SHP77 (cell line): ENCODE data around the gene PDE10A.
"Not testable (repeated sequence)": the region's sequence is repeated elsewhere in the genome, so short reads cannot be mapped to it uniquely, and the experiment has no call there.

Experiments
- DNase-seq, 2 experiments: peaks; one replicate each; lab custom pipeline; 2025; lab: John Stamatoyannopoulos, UW

The PDE10A gene

DNA sequence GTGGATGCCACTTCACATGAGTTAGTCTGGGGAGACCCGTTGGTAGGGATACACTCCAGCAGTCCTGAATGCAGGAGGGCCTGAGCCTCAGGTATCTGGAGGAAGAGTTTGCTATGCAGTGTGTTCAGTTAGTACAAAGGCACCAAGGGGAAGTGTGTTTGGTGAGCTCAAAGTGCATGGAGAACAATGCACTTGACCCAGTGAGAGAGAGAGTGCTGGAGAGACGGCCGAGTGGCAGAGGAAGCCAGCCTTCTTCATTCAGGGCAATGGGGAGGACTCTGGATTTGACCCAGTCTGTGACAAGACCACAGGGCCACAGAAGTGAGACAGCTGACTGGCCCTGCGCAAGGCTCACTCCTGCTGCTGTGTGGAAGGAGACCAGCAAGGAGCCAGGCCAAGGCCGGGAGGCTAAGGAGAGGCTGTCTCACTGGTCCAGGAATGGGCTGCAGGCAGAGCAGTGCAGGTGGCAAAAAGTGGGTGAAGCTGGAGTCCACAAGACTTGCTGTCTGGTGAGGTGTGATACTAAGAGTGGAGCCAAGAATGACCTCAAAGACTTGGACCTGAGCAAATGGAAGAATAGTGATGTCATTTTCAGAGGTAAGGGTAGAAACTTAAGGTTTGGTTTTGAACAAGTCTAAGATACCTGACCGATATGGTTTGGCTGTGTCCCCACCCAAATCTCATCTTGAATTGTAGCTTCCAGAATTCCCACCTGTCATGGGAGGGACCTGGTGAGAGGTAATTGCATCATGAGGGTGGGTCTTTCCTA is 38.0 kb downstream of the PDE10A start:
- no peak for DNase-seq

DNA sequence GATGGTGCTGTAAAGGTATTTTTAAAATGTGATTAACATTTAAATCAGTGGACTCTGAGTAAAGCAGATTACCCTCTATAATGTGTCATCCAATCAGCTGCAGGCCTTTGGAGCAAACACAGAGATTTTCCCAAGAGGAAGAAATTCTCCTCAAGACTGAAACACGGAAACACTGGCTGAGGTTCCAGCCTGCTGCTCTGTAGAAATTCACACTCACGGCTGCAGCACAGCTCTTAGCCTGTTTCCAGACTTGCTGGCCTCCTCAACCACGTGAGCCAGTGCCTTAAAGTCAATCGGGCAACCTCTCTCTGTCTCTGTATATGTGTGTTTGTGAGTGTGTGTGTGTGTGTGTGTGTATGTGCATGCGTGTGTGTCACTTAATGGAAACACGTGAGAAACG is 41.1 kb downstream of the PDE10A start:
- DNase-seq = no peak

DNA sequence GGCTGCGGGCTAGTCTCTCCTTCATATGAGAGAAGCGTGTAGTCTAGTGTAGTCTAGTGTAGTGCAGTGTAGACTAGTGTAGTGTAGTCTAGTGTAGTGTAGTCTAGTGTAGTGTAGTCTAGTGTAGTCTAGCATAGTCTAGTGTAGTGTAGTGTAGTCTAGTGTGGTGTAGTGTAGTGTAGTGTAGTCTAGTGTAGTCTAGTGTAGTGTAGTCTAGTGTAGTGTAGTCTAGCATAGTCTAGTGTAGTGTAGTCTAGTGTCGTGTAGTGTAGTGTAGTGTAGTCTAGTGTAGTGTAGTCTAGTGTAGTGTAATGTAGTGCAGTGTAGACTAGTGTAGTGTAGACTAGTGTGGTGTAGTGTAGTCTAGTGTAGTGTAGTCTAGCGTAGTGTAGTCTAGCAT is 44.1 kb downstream of the PDE10A start:
- not testable (repeated sequence) for DNase-seq

DNA sequence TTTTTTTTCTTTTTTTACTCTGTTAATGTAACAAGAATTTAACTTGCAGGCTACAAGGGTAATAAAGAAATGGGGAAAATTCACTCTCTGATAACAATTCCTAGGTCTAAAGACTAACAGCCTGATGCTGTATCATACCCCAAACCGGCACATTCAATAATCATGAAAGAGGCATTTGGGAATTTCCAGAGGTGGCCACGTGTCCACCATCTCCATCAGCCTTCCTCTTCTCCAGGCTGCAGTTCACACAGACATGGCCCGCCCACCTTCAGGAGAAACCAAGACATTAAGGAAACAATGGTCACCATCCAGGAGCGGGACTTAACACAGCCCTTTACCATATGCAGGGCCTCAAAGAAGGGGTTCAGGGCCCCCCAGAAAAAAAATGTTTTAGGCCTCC is 44.8 kb downstream of the PDE10A start:
- no peak for DNase-seq

DNA sequence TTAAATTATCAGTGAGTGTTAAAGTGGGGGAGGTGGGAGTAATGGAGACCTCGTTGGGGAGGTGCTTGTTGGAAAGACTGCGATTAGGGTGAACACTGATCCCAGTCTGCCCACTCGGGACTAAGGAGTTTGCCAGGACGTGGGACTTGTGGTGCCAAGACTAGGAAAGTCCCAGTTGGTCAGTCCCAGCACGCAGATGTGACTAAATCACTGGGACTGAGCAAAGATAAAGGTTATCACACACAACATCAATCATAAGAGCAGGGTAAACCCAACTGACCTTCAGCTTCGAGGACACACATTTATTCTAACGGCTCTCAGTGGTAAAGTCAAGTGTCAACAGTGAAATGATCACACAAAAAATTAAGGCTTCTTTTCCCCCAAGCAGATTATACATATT is 45.5 kb downstream of the PDE10A start:
- DNase-seq = no peak

DNA sequence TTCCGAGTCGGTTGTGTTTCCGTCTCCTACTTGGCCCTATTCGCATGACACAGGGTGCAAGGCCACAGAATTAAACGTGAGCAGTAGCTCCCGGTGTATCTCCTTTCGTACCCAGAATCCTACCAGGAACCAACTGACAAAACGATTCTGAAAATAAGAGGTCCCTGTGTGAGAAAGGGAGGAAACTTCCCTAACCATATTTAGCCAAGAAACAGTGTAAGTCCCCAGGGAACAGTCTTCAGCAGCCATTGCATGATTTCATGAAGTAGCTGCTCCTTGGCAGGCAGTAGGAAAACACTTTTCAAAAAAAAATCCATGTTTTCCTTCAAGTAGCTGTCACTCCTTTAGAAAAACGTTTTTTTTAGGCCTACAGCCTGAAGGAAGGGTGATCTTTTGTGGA is 46.9 kb downstream of the PDE10A start:
- DNase-seq = no peak

DNA sequence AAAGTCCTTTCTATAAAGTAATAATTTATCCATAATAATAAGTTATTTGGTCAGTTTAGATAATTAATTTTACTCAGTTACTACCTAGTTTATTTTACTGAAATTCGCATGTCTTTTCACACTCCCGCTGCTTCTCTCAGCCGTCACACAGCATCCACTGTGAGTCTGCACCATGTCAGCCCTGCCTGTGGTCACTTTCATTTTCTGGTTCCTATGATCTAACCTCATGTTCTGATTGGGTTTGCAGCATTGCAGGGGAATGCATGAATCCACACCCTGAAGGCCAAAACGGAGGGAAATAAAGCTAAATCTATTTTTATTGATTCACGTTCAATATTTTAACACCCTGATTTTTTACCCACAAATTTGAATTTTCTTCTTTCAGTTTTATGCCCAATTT is 47.4 kb downstream of the PDE10A start:
- no peak for DNase-seq

DNA sequence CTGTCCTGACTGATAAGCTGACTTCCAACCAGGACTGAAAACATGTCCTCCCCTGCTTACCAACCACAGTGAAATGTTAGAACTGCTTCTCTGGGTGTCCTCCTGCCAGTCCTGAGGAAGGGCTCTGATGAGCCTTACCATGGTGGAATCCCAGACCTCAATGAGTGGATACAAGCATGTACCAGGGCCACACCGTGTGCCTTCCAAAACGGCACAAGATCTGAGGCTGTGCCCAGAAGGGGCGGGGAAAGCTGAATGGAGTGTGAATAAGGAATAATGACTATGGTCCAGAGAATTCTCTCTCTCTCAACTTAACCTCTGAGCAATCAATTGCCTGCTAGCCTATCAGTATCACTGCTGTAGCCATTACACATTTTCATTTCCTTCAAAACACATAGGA is 51.7 kb downstream of the PDE10A start:
- DNase-seq = no peak

DNA sequence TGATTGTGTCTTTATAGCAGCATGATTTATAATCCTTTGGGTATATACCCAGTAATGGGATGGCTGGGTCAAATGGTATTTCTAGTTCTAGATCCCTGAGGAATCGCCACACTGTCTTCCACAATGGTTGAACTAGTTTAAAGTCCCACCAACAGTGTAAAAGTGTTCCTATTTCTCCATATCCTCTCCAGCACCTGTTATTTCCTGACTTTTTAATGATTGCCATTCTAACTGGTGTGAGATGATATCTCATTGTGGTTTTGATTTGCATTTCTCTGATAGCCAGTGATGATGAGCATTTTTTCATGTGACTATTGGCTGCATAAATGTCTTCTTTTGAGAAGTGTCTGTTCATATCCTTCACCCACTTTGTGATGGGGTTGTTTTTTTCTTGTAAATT is 54.5 kb downstream of the PDE10A start:
- not testable (repeated sequence) for DNase-seq

DNA sequence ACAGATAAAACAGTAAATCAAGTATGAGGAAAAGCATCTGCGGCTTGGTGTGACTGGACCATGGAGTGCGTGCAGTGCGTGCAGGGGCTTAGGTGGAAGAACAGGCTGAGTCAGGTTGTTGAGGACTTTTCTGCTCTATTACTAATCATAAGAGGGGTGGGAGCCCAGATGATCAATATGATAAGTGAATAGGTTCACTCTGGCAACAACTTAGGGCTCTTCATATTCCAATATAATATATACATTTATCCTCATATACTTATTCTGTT is 56.4 kb downstream of the PDE10A start:
- no peak for DNase-seq

DNA sequence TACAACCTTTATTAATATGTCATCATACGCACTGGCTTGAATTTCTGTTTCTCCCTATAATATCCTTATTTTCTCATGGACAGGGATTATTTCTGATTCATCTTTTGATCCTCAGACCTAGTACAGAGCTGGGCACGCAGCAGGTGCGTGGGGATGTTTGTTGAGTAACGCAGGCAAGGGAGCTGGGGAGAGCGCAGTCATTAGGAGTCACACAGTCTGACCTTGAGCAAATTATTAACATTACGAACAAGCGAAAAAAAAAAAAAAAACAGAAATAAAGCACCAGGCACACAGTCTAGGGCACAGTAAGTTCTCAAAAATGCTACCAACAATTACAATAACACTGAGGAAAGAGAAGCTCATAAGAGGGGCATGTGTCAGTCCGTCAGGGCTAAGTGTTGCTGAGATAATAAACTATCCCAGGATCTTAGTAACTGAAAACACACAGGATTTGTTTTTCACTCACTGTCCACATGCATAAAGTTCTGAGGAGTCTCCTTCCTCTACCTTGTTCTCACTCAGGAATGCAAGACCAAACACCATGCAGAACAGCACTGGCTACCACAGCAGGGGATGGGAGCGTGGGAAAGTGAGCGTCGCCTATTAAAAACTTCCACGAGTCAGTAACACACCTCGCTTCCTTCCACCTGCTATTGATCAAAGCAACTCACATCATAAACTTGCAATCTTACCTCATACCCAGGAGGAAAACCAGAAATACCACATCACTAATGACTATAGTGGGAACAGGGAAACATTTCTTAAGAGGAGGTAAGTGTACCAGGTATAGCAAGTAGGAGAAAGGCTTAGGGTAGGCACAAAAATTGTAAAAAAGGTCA is 56.9 kb downstream of the PDE10A start:
- no peak for DNase-seq

DNA sequence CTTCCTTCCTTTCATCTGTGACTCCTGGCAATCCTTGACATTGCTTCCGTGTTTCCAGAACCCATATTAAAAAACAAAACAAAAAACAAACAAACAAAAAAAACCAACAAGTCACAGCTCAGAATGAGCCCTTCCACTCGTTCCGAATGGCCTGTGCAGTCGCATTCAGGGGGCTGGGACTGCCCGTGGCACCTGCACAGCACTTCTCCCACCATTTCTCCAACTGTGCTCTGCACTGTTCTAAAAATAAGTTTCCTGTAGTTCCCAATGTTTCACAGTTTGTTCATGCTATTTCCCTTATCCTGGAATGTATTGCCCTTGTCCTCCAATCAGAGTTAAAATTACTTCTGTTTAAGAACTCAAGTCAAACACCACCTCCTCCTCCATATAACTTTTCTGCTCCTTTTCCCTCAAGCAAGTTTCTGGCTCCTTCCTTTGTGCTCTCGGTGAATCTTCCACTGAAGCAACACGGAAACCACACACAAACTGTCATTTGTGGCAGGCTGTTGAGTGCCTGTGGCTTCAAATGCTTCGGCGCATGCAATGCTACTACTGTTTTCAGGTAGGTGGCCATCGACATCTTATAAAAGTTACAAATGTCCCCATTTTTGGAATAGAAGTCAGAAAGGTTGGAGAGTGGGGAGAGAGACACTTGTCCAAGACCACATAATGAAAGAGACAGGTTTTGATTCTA is 57.7 kb downstream of the PDE10A start:
- no peak for DNase-seq

DNA sequence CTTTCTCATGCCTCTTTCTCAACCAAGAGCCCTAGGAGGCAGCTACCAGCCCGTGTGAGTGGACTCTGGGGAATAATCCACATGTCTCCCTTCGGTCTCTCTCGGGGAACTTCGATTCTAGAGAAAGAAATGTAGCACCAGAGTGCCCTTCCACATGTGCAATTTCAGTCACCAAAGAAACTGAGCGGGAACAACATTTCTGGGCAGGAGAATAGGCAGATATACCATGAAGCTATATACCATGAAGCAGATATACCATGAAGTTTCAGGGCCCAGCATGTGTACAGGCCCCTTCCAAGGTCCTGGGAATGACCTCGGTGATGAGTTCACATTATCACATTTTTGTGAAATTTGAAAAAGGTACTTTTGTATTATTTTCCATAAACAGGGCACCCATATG is 60.8 kb downstream of the PDE10A start:
- DNase-seq = no peak

DNA sequence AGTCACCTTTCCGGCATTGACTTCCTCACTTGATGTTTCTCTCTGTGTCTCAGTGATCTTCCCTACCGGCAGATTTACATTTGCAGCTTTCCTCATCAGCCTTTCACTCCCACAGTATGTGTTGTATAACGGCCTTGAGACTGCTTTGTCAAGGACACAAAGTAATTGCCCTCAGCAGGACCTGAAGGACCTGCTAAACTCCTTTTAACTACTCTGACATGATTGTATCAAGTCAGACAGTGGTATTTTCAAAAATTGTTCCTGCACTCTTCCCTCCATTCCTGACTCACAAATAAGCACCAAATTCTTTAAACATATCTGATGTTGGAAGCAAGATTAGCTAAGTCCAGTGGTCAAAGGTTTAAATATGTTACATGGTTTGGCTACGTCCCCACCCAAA is 62.4 kb downstream of the PDE10A start:
- no peak for DNase-seq

DNA sequence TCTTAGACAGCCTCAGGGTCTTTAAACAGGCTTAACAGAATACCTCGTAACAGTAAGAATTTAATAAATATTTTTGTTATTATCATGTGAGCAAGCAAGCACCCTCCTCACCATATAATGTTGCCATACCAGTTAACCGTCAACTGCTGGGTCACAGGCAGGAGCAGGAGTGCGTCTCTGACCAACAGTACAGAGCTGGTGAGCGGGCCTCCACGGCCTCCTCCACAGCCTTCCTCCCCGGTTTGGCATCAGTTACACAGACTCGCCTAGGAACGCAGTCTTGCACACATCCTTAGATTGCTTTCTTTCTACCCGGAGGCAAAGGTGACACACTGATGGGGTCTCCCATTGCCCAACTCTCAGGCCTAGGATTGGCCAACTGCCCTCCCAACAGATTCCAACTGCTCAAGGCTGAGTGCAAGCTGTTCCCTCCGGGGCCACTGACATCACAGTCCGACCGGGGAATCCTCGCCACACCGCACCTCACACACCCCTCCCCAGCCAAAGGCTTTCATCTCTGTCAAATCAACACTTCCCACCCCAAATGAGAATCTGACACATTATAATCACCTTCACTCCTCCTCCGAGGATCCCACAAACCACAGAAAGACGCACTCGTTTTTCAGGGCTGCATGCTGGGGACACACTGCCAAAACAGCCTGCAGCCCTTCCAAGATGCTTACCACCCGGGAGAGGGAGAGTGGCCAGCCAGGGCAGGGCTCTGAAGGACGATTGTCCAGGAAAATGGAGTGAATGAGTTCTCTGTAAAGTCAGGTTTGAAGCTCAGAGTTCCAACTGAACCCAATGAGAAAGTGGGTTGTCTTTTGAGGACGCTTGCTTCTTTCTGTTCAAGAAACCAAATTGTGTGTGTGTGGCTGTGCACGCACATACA is 63.2 kb downstream of the PDE10A start:
- DNase-seq = no peak

DNA sequence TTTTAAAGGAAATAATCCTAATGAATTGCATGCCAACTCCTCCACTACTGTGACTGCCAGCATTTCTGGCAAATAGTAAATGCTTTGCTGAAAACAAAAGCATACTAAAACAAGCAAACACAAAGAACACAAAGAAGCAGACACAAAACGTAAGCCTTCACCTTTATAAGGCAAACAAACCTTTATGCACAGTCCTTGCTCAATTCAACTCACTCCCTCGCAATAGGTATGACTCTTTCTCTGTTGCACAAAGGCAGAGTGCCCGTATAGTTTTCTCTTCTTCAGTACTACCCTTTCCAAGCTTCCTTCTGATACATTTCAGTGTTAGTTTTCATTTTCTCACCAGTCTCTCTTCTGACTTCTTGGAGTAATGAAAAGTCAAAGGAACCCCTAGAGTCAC is 63.9 kb downstream of the PDE10A start:
- no peak for DNase-seq

DNA sequence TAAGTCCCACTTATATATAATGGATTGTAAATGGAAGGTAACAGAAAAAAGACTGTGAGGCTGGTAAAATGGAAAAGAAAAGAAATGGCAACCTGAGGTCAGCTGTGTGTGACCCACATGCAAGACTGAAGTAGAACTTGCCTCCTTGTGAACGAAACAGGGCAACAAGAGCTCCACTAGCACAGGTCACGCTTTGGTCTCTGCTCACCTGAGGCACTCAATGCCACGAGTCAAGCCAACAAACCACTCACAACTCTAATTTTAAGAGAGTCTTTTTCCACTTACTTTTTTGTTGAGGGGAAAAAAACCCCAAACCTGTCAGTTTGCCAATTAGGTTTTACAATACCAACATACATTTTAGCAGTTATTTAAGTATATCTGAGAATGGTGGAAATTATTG is 65.2 kb downstream of the PDE10A start:
- no peak for DNase-seq

DNA sequence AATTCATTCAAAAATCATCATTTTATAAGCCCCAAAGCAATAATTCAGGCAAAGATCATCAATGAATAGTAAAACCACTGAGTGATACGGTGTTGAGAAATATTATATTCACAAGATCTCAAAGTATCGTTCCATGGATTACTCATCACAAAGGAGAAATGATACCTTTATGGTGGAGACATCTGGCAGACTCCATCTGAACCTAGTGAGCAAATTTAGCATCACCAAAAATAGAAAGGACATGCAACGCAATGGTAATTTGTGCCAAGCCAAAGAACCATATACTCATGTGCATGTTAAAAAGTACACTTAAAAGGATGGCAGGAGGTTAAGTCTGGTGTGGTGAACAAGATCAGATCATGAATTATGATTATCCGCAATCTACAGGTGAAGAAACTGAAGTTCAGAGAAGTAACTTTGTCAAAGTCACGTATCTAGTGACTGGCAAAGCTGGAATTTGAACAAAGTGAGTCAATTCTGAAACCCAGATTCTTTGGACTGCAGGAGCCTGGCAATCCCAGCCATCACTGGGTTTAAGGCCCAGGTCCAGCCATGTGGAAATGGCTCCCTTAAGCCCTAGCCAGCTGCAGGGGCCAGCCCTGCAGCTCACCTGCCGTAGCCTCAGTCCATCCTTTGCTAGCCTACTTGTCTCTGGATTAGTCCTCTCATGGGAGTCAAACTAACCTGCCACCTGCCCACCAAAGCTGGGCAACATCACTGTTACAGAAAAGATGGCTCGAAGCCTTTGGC is 68.3 kb downstream of the PDE10A start:
- DNase-seq = no peak

DNA sequence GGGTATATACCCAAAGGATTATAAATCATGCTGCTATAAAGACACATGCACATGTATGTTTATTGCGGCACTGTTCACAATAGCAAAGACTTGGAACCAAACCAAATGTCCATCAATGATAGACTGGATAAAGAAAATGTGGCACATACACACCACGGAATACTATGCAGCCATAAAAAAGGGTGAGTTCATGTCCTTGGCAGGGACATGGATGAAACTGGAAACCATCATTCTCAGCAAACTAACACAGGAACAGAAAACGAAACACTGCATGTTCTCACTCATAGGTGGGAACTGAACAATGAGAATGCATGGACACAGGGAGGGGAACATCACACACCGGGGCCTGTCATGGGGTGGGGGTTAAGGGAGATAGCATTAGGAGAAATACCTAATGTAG is 70.1 kb downstream of the PDE10A start:
- not testable (repeated sequence) for DNase-seq

DNA sequence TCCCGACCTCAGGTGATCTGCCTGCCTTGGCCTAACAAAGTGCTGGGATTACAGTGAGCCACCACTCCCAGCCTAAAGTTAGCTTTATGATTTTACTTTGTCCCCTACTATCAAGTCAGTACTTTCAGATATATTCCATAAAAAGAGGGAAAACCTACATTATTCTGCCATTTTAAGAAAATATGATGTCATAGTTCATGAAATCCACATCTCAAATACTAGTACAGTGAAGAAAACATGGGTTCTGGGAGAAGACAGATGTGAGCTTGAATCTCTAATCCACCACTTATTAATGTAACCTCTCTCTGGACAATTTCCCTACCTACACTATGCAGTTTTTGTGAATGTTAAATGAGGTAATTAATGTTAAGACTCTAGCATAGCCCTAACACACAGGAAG is 74.5 kb downstream of the PDE10A start:
- DNase-seq = no peak

DNA sequence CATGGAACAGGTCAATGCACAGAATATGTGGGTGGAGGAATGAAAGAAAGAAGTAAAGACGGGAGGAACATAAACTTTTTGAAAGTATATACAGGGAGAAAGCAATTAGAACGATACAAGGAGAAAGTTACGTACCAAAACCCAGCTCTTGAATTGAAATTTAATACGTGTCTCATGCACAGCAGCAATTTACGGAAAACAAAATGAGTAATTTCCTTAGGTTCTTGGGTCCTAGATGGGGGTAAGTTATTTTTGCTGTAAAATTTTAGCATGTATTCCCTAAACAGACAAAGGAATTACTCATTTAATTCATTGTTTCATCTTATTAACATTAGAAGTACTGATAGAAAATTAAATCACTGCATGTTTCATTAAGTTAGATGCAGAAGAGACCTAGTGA is 75.8 kb downstream of the PDE10A start:
- DNase-seq = no peak
